HepG2 (cell line): ENCODE results near the gene CCNYL1. TPM values are rescaled to one million over a fixed set of nuclear protein-coding genes. Genes with fewer than 3 reads are reported as not detected.

Experiments used
- ATAC-seq: fragments of 200-7000 bp; cut with Tn5 transposase; 3 replicates; pipeline ENCODE4 v1.9.1; 2020; ENCODE audit warnings: mild to moderate bottlenecking, moderate library complexity
- BruUV-seq: library from RNA; stranded (reverse); fragments of 400-500 nt; replicated peaks from 2 replicates; lab custom pipeline; 2021; lab: Mats Ljungman, UMichigan
- CTCF ChIA-PET: fragments of 300-600 bp; formaldehyde crosslinking; extraction: SDS; loops from one replicate; lab custom pipeline; 2021; ENCODE audit warnings: low total read pairs, inconsistent platforms, low intra/inter-chr PET ratio; lab: Yijun Ruan, JAX
- POLR2A ChIA-PET: fragments of 350-600 bp; sonication (Branson Sonifier 250); formaldehyde crosslinking; loops from one replicate; lab custom pipeline; 2020; ENCODE audit warnings: antibody characterized with exemption, inconsistent platforms; lab: Yijun Ruan, JAX
- DNase-seq: peaks from one replicate; pipeline ENCODE4 v3.0.0-alpha.2; 2015; ENCODE audit warnings: low spot score
- FAIRE-seq: peaks from 3 replicates; lab custom pipeline; 2011; peaks lifted over from hg19 to GRCh38; lab: Jason Lieb, UNC
- H2AFZ ChIP-seq: one replicate; pipeline ENCODE4 v1.6.1; 2011; ENCODE audit warnings: low read length, inconsistent platforms
- H3K27ac ChIP-seq: fragments of 300-600 bp; 3 replicates; pipeline ENCODE4 v1.8.0; 2011; ENCODE audit warnings: mixed run types, mild to moderate bottlenecking, mixed read lengths, low read length, inconsistent platforms; ENCODE audit not compliant: insufficient read depth; ENCODE audit errors: extremely low read length
- H3K27me3 ChIP-seq, 2 experiments: fragments of 200-600 bp in 1 of 2; 2 replicates in 1 of 2; 3 replicates in 1 of 2; pipeline versions ENCODE4 v1.6.0 to v1.8.0; 2011; ENCODE audit warnings: low read length in 2 of 2, mild to moderate bottlenecking in 2 of 2, moderate library complexity in 2 of 2, inconsistent platforms in 1 of 2; ENCODE audit not compliant: insufficient read depth in 2 of 2, control insufficient read depth in 1 of 2
- H3K36me3 ChIP-seq, 2 experiments: fragments of 200-600 bp in 1 of 2; replicated peaks in 1 of 2; 2 replicates in 1 of 2; 3 replicates in 1 of 2; pipeline versions ENCODE4 v1.5.1 to v1.8.0; 2011; ENCODE audit warnings: low read length in 2 of 2, inconsistent platforms in 1 of 2; ENCODE audit not compliant: insufficient read depth in 2 of 2, control insufficient read depth in 1 of 2
- H3K4me1 ChIP-seq: 2 replicates; pipeline ENCODE4 v1.5.1; 2012; ENCODE audit warnings: low read length, inconsistent platforms; ENCODE audit not compliant: insufficient read depth
- H3K4me2 ChIP-seq: 2 replicates; pipeline ENCODE4 v1.6.0; 2011; ENCODE audit warnings: low read depth, low read length, inconsistent platforms
- H3K4me3 ChIP-seq, 3 experiments: fragments of 200-600 bp in 1 of 3; sonication (generic), shearing (Covaris generic) in 1 of 3; replicated peaks in 1 of 3; 2 replicates each; pipeline ENCODE4 v1.5.1; 2011 to 2016; ENCODE audit warnings: low read length in 3 of 3, inconsistent platforms in 2 of 3, low read depth in 2 of 3, mild to moderate bottlenecking in 2 of 3, control low read depth in 1 of 3, mixed read lengths in 1 of 3; ENCODE audit not compliant: insufficient read depth in 1 of 3
- H3K79me2 ChIP-seq: one replicate; pipeline ENCODE4 v1.6.1; 2011; ENCODE audit warnings: low read length, inconsistent platforms; ENCODE audit not compliant: insufficient read depth
- H3K9ac ChIP-seq: 2 replicates; pipeline ENCODE4 v1.6.0; 2011; ENCODE audit warnings: mild to moderate bottlenecking, low read depth, low read length, inconsistent platforms; ENCODE audit not compliant: insufficient read depth
- H3K9me3 ChIP-seq: 2 replicates; pipeline ENCODE4 v1.5.1; 2012; ENCODE audit warnings: mild to moderate bottlenecking, low read length
- H4K20me1 ChIP-seq: 2 replicates; pipeline ENCODE4 v1.6.0; 2011; ENCODE audit warnings: inconsistent platforms, mild to moderate bottlenecking, low read length, moderate library complexity; ENCODE audit not compliant: insufficient read depth
- RFX5 ChIP-seq: IDR thresholded peaks from 2 replicates; pipeline ENCODE4 v1.6.1; 2011; ENCODE audit warnings: low read depth, low read length, improper control_type of control experiment
- SMC3 ChIP-seq: IDR thresholded peaks from 2 replicates; pipeline ENCODE4 v1.6.1; 2011; ENCODE audit warnings: low read length, improper control_type of control experiment
- STAG1 ChIP-seq: sonication (generic); formaldehyde crosslinking; IDR thresholded peaks from 2 replicates; pipeline ENCODE4 v1.4.0; 2020; ENCODE audit warnings: missing genetic modification reagents
- TBX2 ChIP-seq: sonication (generic); formaldehyde crosslinking; IDR thresholded peaks from 2 replicates; pipeline ENCODE4 v1.5.0; 2020; ENCODE audit warnings: missing genetic modification reagents, mild to moderate bottlenecking, borderline replicate concordance
- ZC3H13 ChIP-seq: sonication (generic); formaldehyde crosslinking; IDR thresholded peaks from 2 replicates; pipeline ENCODE4 v1.8.1; 2023; ENCODE audit warnings: mild to moderate bottlenecking, missing genetic modification reagents, moderate library complexity
- ZNF317 ChIP-seq: sonication (generic); formaldehyde crosslinking; IDR thresholded peaks from 2 replicates; pipeline ENCODE4 v1.5.0; 2020; ENCODE audit warnings: mild to moderate bottlenecking, missing genetic modification reagents
- WGBS: methylation state at CpG from one replicate; pipeline ENCODE4 v1.1.6; 2017; ENCODE audit warnings: low lambda C conversion rate; 5-methylcytosine and 5-hydroxymethylcytosine counted together
- in situ Hi-C: cut with HindIII; loops from 2 replicates; pipeline ENCODE4 v1.10.0; 2017; ENCODE audit warnings: low pct_unique_long_range_greater_than_20kb; ENCODE audit not compliant: extremely low pct_ligation_motif_present
- intact Hi-C: fragments of 100-400 bp; cut with micrococcal nuclease; formaldehyde crosslinking; loops from one replicate; pipeline ENCODE4 v1.10.0; 2022; ENCODE audit not compliant: unreplicated experiment
- polyA plus RNA-seq, 8 experiments: library from polyadenylated mRNA; depleted of rRNA in 3 of 8; stranded (reverse) in 7 of 8; unstranded in 1 of 8; fragments of >200 nt; fragmentation: Illumina TruSeq in 4 of 8; extraction: Trizol in 4 of 8; gene quantifications; 2 replicates each; pipeline versions ENCODE4 v1.2.1 to v1.2.3, GENCODE V29; 2011 to 2016; ENCODE audit warnings: low read depth in 4 of 8, missing spikeins in 1 of 8, mixed read lengths in 1 of 8; ENCODE audit not compliant: insufficient read depth in 1 of 8
- total RNA-seq, 5 experiments: library from RNA; depleted of rRNA; stranded (reverse); fragments of >200 nt; fragmentation: Illumina TruSeq; extraction: Trizol; gene quantifications; 2 replicates each; pipeline ENCODE4 v1.2.3, GENCODE V29; 2016; ENCODE audit warnings: low read depth in 1 of 5
- TF ChIP-seq, protein P1 (sequence below): sonication (generic); formaldehyde crosslinking; IDR thresholded peaks from 2 replicates; pipeline ENCODE4 v1.5.0; 2020; ENCODE audit warnings: mild to moderate bottlenecking, missing genetic modification reagents, moderate library complexity
- TF ChIP-seq, protein P2 (sequence below), 2 experiments: sonication (generic) in 1 of 2; formaldehyde crosslinking in 1 of 2; IDR thresholded peaks; 2 replicates each; pipeline versions ENCODE4 v1.5.1 to v1.6.1; 2011 to 2020; ENCODE audit warnings: borderline replicate concordance in 1 of 2, low read depth in 1 of 2, low read length in 1 of 2, mild to moderate bottlenecking in 1 of 2, missing genetic modification reagents in 1 of 2, moderate library complexity in 1 of 2
- TF ChIP-seq, protein P3 (sequence below): sonication (generic); formaldehyde crosslinking; IDR thresholded peaks from 2 replicates; pipeline ENCODE4 v1.8.0; 2022; ENCODE audit warnings: missing genetic modification reagents, mild to moderate bottlenecking, moderate library complexity, borderline replicate concordance
- TF ChIP-seq, protein P4 (sequence below): IDR thresholded peaks from 2 replicates; pipeline ENCODE4 v1.6.1; 2018; ENCODE audit warnings: missing genetic modification reagents, mild to moderate bottlenecking, missing compliant biosample characterization

The CCNYL1 gene
- total and polyA plus RNA-seq, 2 of the 13 experiments (the other 11 are each of a cell fraction or from before 2014, with no cell fraction given), result 12.5 to 16.2 TPM

DNA sequence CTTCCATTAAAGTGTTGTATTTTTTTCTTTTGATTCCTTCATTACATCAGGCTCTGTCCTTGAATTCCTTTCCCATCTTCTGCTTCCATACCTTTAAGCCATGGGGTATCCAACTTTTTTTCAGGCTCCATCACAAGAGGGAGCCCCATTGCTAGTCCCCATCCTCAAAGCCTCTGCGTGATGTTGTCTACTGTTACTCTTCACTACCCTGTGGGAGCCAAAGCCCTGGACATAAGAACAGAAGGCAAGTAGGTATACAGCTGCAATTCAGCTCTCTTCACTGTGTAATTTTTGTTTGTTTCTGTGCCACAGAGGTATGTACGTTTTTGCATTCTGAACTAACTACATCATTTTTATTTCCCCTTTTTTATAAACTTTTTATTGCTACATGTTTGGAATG, 36.6 kb upstream of the CCNYL1 start:
- Histone ChIP-seq H3K4me1 (no peaks in the 10 kb centered on the region), H3K36me3 (no peaks in the 10 kb centered on the region), H3K27me3 (no peaks in the 10 kb centered on the region), H3K27ac (no peak overlapping the region), H3K4me3 (no peak overlapping the region), H3K9ac (no peak overlapping the region), H3K79me2 (no peaks in the 10 kb centered on the region), H3K9me3 (no peaks in the 10 kb centered on the region), H2AFZ (no peak overlapping the region), H4K20me1 (no peaks in the 10 kb centered on the region), H3K4me2 (no peak overlapping the region)
- intact Hi-C loops (no loop called here), in situ Hi-C loops (no loop called here)
- WGBS, result 7% methylated on average over 2 of the region's 2 CpGs
- ChIA-PET CTCF (interaction anchor here (1.1 kb wide), 1 partner anchor 397 kb away, joined by 5 read pairs; no protein-coding TSS in a partner anchor), POLR2A (interaction anchor here (1.6 kb wide), 1 partner anchor 36 kb away, joined by 4 read pairs; the partner anchor contains the start of gene CCNYL1)
- ATAC-seq, result peak; percentile 83
- no TSS peak for BruUV-seq
- no peak for FAIRE-seq
- TF ChIP-seq RFX5 (no peak), ZNF317 (CRISPR knock-in tag) (peak; percentile 93), SMC3 (peak; percentile 24; the same call in 1 of the 2 replicates), STAG1 (CRISPR knock-in tag) (peak; percentile 50), TBX2 (CRISPR knock-in tag) (no peak)
- TF ChIP-seq, protein P1, sequence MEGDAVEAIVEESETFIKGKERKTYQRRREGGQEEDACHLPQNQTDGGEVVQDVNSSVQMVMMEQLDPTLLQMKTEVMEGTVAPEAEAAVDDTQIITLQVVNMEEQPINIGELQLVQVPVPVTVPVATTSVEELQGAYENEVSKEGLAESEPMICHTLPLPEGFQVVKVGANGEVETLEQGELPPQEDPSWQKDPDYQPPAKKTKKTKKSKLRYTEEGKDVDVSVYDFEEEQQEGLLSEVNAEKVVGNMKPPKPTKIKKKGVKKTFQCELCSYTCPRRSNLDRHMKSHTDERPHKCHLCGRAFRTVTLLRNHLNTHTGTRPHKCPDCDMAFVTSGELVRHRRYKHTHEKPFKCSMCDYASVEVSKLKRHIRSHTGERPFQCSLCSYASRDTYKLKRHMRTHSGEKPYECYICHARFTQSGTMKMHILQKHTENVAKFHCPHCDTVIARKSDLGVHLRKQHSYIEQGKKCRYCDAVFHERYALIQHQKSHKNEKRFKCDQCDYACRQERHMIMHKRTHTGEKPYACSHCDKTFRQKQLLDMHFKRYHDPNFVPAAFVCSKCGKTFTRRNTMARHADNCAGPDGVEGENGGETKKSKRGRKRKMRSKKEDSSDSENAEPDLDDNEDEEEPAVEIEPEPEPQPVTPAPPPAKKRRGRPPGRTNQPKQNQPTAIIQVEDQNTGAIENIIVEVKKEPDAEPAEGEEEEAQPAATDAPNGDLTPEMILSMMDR, result peak; percentile 44
- peak; percentile 33 for DNase-seq

DNA sequence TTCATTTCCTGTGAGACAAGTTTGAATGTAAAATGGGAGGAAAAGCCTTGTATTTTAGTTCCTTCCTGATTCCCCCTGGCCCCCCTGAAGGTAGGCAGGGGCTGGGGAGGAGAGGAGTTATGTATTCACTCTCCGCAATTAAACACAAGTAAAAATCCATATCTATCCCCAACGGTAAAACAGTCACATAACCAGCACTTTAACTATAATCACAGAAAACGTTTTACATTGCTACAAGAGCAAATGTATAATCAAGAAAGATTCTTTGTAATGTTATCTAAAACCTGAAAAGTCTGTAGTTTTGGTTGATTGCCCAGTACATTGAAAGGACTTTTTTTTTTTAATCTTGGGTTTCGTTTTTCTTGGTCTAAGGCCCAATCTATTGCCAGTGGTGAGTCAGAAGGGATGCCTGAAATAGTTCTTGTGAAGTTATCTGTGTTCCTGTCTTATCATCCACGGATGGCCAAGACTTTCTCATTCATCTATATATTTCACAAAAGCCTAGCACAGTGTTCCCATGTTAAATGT, 34.5 kb upstream of the CCNYL1 start:
- intact Hi-C loops, result no loop called here
- CTCF ChIA-PET, result no interaction called here
- Histone ChIP-seq H3K27me3 (no peaks in the 10 kb centered on the region), H2AFZ (no peak overlapping the region), H3K4me3 (no peak overlapping the region), H3K9me3 (no peaks in the 10 kb centered on the region), H3K4me1 (no peaks in the 10 kb centered on the region), H3K79me2 (no peaks in the 10 kb centered on the region), H3K9ac (no peak overlapping the region), H3K27ac (no peak overlapping the region), H3K36me3 (no peaks in the 10 kb centered on the region), H3K4me2 (peak overlapping the region; percentile 38; the same call in 1 of the 2 replicates), H4K20me1 (no peaks in the 10 kb centered on the region)
- no peak; the same call in 2 of the 3 replicates for ATAC-seq
- BruUV-seq, result no TSS peak
- no peak for FAIRE-seq
- peak; percentile 26 for DNase-seq
- in situ Hi-C loops, result no loop called here
- 20% methylated on average over 5 of the region's 5 CpGs for WGBS
- POLR2A ChIA-PET, result no interaction called here
- TF ChIP-seq, protein P2, sequence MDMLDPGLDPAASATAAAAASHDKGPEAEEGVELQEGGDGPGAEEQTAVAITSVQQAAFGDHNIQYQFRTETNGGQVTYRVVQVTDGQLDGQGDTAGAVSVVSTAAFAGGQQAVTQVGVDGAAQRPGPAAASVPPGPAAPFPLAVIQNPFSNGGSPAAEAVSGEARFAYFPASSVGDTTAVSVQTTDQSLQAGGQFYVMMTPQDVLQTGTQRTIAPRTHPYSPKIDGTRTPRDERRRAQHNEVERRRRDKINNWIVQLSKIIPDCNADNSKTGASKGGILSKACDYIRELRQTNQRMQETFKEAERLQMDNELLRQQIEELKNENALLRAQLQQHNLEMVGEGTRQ (IDR thresholded peaks at IDR 0.05; ENCODE audit: low read depth, low read length), result no peak
- TF ChIP-seq, protein P2 (CRISPR knock-in tag; IDR thresholded peaks at IDR 0.05; ENCODE audit: borderline replicate concordance), result no peak
- no peak for TF ChIP-seq ZC3H13 (CRISPR knock-in tag)
- TF ChIP-seq, protein P3, sequence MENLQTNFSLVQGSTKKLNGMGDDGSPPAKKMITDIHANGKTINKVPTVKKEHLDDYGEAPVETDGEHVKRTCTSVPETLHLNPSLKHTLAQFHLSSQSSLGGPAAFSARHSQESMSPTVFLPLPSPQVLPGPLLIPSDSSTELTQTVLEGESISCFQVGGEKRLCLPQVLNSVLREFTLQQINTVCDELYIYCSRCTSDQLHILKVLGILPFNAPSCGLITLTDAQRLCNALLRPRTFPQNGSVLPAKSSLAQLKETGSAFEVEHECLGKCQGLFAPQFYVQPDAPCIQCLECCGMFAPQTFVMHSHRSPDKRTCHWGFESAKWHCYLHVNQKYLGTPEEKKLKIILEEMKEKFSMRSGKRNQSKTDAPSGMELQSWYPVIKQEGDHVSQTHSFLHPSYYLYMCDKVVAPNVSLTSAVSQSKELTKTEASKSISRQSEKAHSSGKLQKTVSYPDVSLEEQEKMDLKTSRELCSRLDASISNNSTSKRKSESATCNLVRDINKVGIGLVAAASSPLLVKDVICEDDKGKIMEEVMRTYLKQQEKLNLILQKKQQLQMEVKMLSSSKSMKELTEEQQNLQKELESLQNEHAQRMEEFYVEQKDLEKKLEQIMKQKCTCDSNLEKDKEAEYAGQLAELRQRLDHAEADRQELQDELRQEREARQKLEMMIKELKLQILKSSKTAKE (CRISPR knock-in tag), result no peak
- TF ChIP-seq, protein P4, sequence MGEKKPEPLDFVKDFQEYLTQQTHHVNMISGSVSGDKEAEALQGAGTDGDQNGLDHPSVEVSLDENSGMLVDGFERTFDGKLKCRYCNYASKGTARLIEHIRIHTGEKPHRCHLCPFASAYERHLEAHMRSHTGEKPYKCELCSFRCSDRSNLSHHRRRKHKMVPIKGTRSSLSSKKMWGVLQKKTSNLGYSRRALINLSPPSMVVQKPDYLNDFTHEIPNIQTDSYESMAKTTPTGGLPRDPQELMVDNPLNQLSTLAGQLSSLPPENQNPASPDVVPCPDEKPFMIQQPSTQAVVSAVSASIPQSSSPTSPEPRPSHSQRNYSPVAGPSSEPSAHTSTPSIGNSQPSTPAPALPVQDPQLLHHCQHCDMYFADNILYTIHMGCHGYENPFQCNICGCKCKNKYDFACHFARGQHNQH, result no peak
